Panc1 (cell line): ENCODE data around the gene MTHFD2L. TPM values are rescaled to one million over a fixed set of nuclear protein-coding genes. Genes with fewer than 3 reads are reported as not detected.

ENCODE experiments used
- ATAC-seq: fragments of 200-7000 bp; cut with Tn5 transposase; 2 replicates; pipeline ENCODE4 v1.9.1; 2020; ENCODE audit warnings: mild to moderate bottlenecking, moderate library complexity
- BruUV-seq: library from RNA; stranded (reverse); fragments of 400-500 nt; replicated peaks from 2 replicates; lab custom pipeline; 2021; lab: Mats Ljungman, UMichigan
- CTCF ChIA-PET: fragments of 300-600 bp; sonication (Branson Sonifier 250); formaldehyde crosslinking; loops from one replicate; lab custom pipeline; 2022; ENCODE audit warnings: antibody characterized with exemption; lab: Charles Lee
- POLR2A ChIA-PET: fragments of 300-600 bp; sonication (Branson Sonifier 250); formaldehyde crosslinking; loops from one replicate; lab custom pipeline; 2022; ENCODE audit warnings: antibody characterized with exemption; lab: Charles Lee
- DNase-seq: peaks from one replicate; pipeline ENCODE4 v3.0.0-alpha.2; 2010; ENCODE audit warnings: low read depth, low spot score
- H3K27ac ChIP-seq: 2 replicates; pipeline ENCODE4 v1.5.1; 2011; ENCODE audit warnings: mild to moderate bottlenecking, low read length, inconsistent platforms
- H3K27me3 ChIP-seq: fragments of 200-500 bp; sonication (Bioruptor generic); 2 replicates; pipeline ENCODE4 v1.6.0; 2014; ENCODE audit warnings: low read length, inconsistent platforms; ENCODE audit not compliant: control insufficient read depth, insufficient read depth
- H3K36me3 ChIP-seq: fragments of 200-500 bp; sonication (Bioruptor generic); 2 replicates; pipeline ENCODE4 v1.5.1; 2014; ENCODE audit warnings: inconsistent platforms, mild to moderate bottlenecking, low read length, moderate library complexity; ENCODE audit not compliant: control insufficient read depth, insufficient read depth
- H3K4me1 ChIP-seq: 2 replicates; pipeline ENCODE4 v1.5.1; 2011; ENCODE audit warnings: inconsistent platforms, mild to moderate bottlenecking, low read length, moderate library complexity; ENCODE audit not compliant: control insufficient read depth, insufficient read depth
- H3K4me3 ChIP-seq, 2 experiments: 2 replicates each; pipeline ENCODE4 v1.5.1; 2011 to 2012; ENCODE audit warnings: low read depth in 2 of 2, low read length in 2 of 2, mild to moderate bottlenecking in 2 of 2, inconsistent platforms in 1 of 2, moderate library complexity in 1 of 2
- H3K9me3 ChIP-seq: fragments of 200-500 bp; sonication (Bioruptor generic); 2 replicates; pipeline ENCODE4 v1.5.1; 2014; ENCODE audit warnings: low read depth, mild to moderate bottlenecking, inconsistent platforms, low read length, moderate library complexity; ENCODE audit not compliant: control insufficient read depth, insufficient read depth
- CTCF ChIP-seq: fragments of 450-650 bp; IDR thresholded peaks from 2 replicates; pipeline ENCODE4 v1.5.1; 2017; ENCODE audit warnings: mild to moderate bottlenecking
- POLR2AphosphoS5 ChIP-seq: IDR thresholded peaks from 2 replicates; pipeline ENCODE4 v1.6.1; 2012; ENCODE audit warnings: mild to moderate bottlenecking, low read depth, low read length, moderate library complexity
- REST ChIP-seq, 2 experiments: IDR thresholded peaks; 2 replicates each; pipeline ENCODE4 v1.6.1; 2011 to 2012; ENCODE audit warnings: low read depth in 2 of 2, control low read depth in 1 of 2, low read length in 1 of 2, mild to moderate bottlenecking in 1 of 2, moderate library complexity in 1 of 2; ENCODE audit not compliant: insufficient read depth in 1 of 2
- SIN3A ChIP-seq: IDR thresholded peaks from 2 replicates; pipeline ENCODE4 v1.6.1; 2012; ENCODE audit warnings: low read depth, mild to moderate bottlenecking, low read length, moderate library complexity, borderline replicate concordance; ENCODE audit not compliant: insufficient read depth
- TCF7L2 ChIP-seq: IDR thresholded peaks from 2 replicates; pipeline ENCODE4 v1.6.1; 2011; ENCODE audit warnings: mild to moderate bottlenecking, low read depth, low read length, inconsistent platforms
- in situ Hi-C: cut with HindIII; loops from 2 replicates; pipeline ENCODE4 v1.10.0; 2016; ENCODE audit warnings: low sequenced_read_pairs, low pct_unique_long_range_greater_than_20kb
- intact Hi-C: fragments of 100-400 bp; cut with micrococcal nuclease; formaldehyde crosslinking; loops from one replicate; pipeline ENCODE4 v1.10.0; 2022; ENCODE audit not compliant: unreplicated experiment
- total RNA-seq: library from RNA; stranded (reverse); gene quantifications from one replicate; pipeline ENCODE4 v1.2.1, GENCODE V29; 2021; ENCODE audit not compliant: unreplicated experiment

The MTHFD2L gene
- total RNA-seq, 1 experiment from 2014 or later: 6.6 TPM

- DNase-seq: no peak
- Histone ChIP-seq H3K27ac (no peak overlapping the region), H3K27me3 (no peaks in the 10 kb centered on the region), H3K36me3 (no peaks in the 10 kb centered on the region), H3K4me1 (no peaks in the 10 kb centered on the region), H3K4me3 (no peak overlapping the region), H3K9me3 (no peaks in the 10 kb centered on the region)
- POLR2A ChIA-PET: no interaction called here
- ATAC-seq: no peak
- in situ Hi-C loops: no loop called here
- TF ChIP-seq POLR2AphosphoS5 (no peak), SIN3A (no peak), REST (IDR thresholded peaks at IDR 0.05; ENCODE audit: insufficient read depth in 1 of 2, low read depth in 2 of 2, low read length in 1 of 2) (no peak), CTCF (no peak), TCF7L2 (no peak)
- CTCF ChIA-PET: no interaction called here
- BruUV-seq: no TSS peak
- intact Hi-C loops: loop anchor here (10.0 kb wide), 1 partner anchor 379 kb away; no protein-coding TSS in a partner anchor
Observed at GRCh38 chr4:74114234-74114633, 43.7 kb upstream of the MTHFD2L start.

- Histone ChIP-seq H3K27ac (no peak overlapping the region), H3K4me1 (no peaks in the 10 kb centered on the region), H3K36me3 (no peaks in the 10 kb centered on the region), H3K27me3 (no peaks in the 10 kb centered on the region), H3K4me3 (no peak overlapping the region), H3K9me3 (no peaks in the 10 kb centered on the region)
- intact Hi-C loops (loop anchor here (10.0 kb wide), 1 partner anchor 382 kb away; no protein-coding TSS in a partner anchor), in situ Hi-C loops (no loop called here)
- TF ChIP-seq POLR2AphosphoS5: no peak
- TF ChIP-seq TCF7L2: no peak
- TF ChIP-seq REST (IDR thresholded peaks at IDR 0.05; ENCODE audit: insufficient read depth in 1 of 2, low read depth in 2 of 2, low read length in 1 of 2): no peak
- no peak for TF ChIP-seq SIN3A
- TF ChIP-seq CTCF: no peak
- POLR2A ChIA-PET: no interaction called here
- BruUV-seq: no TSS peak
- CTCF ChIA-PET: interaction anchor here (0.6 kb wide), 1 partner anchor 71 kb away, joined by 3 read pairs; no protein-coding TSS in a partner anchor
- peak; percentile 87; the same call in 1 of the 2 replicates for ATAC-seq
- no peak for DNase-seq
Observed at GRCh38 chr4:74117024-74117534, 40.8 kb upstream of the MTHFD2L start.
